Right hindlimb (tissue), 1 donor: ENCODE results near the gene SLC6A20.
"Not testable (repeated sequence)": the region's sequence is repeated elsewhere in the genome, so short reads cannot be mapped to it uniquely, and the experiment has no call there.

Experiments used
- DNase-seq: peaks from one replicate; pipeline ENCODE4 v3.0.0-alpha.2; 2018

Gene SLC6A20

GRCh38 chr3:45756055-45756454 is 40.3 kb downstream of the SLC6A20 start:
- no peak for DNase-seq

DNA sequence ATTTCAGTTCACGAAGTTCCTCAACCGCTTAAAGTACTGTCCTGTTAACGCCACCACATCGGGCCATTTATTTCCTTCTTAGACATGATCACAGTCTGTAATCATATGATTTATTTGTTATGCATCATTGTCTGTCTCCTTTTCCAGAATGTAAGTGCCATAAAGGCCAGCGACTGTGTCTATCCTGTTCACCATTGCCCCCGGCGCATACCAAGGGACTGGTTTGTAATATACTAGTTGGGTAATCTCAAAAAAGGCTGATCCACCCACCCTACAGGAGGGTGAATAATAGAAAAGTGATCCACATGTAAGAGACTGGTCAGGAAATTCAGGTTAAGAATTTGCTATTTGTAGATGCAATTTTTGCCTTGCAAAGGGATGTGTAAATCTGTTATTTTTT is 41.9 kb downstream of the SLC6A20 start:
- no peak for DNase-seq

DNA sequence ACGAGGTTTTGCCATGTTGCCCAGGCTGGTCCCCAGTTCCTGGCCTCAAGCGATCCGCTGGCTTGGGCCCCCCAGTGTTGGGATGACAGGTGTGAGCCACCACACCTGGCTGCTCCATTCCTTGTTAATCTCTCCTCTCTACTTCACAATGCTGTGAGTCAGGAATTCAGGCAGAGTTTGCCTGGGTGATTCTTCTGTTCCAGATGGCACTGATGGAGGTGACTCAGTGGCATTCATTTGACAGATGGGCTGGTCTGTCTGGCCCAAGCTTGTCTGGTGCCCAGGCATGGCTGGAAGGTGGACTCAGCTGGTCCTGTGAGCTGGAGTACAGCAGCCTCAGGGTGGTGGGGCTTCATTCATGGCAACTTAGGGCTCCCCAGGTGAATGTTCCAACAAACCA is 43.2 kb downstream of the SLC6A20 start:
- no peak for DNase-seq

- no peak for DNase-seq
Observed at GRCh38 chr3:45751537-45752242, 44.6 kb downstream of the SLC6A20 start.

DNA sequence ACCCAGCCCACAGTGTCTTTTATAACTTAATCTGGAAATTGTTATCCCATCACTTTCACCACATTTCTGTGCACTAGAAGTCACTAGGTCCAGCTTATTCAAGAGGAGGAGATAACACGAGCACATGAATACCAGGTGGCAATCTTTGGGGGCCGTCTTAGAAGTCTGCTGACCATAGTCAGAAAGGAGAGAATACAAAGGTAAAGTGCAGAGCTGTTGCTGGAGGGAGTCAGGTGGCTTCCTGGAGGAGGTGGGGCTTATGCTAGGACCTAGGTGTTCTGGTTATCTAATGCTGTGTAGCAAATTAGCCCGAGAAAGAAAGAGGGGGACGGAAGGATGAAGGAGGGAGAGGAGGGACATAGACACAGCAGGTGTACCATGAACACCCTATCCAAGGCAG is 46.5 kb downstream of the SLC6A20 start:
- DNase-seq = no peak

DNA sequence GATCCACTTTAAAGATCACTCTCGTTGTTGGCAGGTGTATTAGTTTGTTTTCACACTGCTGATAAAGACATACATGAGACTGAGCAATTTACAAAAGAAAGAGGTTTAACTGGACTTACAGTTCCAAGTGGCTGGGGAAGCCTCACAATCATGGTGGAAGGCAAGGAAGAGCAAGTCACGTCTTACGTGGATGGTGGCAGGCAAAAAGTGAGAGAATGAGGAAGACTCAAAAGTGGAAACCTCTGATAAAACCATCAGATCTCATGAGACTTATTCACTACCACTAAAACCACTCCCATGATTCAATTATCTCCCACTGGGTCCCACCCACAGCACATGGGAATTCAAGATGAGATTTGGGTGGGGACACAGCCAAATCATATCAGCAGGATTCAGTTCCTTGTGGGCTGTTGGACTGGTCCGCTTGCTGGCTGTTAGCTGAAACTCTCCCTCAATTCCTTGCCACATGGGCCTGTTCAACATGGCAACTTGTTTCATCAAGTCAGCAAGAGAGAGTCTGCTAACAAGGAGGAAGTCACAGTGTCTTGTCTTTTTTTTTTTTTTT is 47.2 kb downstream of the SLC6A20 start:
- not testable (repeated sequence) for DNase-seq

- no peak for DNase-seq
Observed at GRCh38 chr3:45748068-45748467, 48.3 kb downstream of the SLC6A20 start.

- no peak for DNase-seq
Observed at GRCh38 chr3:45746777-45747622, 49.3 kb downstream of the SLC6A20 start.

DNA sequence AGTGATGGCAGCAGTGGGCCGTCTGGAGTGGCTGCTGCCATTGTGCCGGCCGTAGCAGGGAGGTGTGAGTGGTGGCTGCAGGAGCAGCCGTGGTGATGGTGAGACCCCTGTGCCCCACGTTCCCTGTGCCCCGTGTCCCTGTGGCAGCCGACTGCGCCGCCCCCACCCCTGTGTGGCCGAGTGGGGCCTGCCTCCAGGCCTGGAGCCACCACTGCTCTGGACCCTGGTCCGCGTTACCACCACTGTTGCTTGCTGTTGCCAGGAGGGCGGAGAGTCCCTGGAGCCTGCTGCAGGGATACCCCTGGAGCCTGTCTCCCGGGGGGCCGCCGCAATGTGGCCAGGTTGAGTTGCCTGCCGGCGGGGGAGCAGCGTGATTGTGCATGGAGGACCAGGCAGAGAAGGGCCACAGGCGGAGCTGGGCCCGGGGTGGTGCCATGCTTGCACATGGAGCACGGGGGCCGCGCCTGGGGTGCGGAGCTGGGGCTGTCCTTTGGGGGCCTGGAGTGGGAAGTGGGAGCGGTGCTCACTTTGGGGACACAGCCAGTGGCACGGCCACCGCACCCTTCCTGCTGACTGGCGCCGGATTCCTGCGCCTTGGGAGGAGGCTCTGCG is 50.1 kb downstream of the SLC6A20 start:
- DNase-seq = no peak

DNA sequence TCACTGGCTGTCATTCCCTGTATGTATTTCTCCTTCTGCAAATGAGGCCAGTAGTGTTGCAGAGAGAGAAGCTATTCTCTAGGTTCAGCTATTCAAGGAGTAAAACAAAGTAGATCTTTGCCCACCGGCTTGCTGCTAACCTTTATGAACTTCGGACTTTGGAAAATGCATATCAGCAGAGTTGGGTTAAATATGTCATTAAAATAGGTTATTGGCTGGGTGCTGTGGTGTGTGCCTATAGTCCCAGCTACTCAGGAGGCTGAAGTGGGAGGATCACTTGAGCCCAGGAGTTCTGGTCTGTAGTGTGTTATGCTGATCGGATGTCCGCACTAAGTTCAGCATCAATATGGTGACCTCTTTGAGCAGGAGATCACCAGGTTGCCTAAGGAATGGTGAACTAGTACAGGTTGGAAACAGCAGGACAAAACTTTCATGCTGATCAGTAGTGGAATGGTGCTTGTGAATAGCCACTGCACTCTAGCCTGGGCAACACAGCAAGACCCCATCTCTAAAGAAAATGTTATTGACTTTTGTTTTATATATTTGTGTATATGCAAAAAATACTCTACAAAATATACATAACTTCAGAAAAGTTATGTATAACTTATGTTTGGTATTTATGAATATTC is 53.8 kb downstream of the SLC6A20 start:
- DNase-seq = no peak

- no peak for DNase-seq
Observed at GRCh38 chr3:45741742-45742460, 54.4 kb downstream of the SLC6A20 start.

DNA sequence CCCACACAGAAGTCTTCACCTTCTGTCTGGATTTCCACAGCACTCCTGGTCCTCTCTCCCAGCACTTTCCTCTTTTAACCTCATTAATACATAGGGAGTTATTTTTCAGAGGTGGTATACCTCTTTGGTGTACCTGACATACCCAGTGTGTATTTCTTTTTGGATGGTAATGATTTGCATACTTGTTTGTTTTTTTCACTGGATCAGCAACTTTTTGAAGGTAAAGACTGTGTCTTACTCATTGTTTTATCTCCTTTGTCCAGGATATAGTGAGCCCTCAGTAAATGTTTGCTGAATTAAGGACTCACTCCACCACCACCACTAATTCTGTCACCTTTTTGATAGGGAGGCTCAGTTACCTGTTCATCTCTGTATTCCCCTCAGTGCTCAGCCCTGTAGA is 55.1 kb downstream of the SLC6A20 start:
- DNase-seq = no peak

DNA sequence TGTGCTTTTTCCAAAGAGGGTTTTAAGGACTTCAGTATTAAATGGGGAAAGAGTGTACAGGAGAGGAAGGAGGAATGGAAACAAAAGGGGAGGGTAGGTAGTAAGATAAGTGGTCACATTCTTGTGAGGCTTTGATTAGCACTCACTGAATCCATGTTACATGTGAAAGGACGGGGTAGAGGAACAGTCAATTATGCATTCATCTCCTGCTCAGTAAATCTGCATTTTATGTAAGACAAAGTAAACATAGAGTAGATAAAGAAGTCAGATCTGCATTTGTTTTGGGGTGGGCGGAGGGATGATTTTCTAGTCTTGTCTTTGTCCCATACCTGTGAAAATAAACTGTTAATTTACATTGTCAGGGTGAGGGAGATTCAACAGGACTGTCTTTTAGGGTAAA is 56.3 kb downstream of the SLC6A20 start:
- no peak for DNase-seq

GRCh38 chr3:45737234-45737633 is 59.1 kb downstream of the SLC6A20 start:
- DNase-seq = no peak

- no peak for DNase-seq
Observed at GRCh38 chr3:45736707-45737106, 59.6 kb downstream of the SLC6A20 start.

GRCh38 chr3:45730409-45731154 is 65.8 kb downstream of the SLC6A20 start:
- DNase-seq = no peak

DNA sequence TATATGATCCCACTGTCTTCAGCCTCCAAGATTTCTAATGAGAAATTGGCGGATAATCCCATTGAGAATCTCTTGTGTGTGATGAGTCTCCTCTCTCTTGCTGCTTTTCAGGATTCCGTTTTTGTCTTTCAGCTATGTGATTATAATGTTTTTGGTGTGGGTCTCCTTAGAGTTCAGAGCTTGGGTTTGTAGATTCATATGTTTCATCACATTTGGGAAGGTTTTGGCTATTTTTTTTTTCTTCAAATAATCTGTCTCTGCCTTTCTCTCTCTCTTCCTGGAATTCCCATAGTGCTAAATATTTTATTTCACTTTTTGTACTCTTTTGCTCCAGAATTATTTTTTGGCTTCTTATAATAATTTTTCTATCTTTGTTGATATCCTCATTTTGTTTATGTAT is 66.7 kb downstream of the SLC6A20 start:
- no peak for DNase-seq

- DNase-seq = no peak
Observed at GRCh38 chr3:45724911-45725310, 71.4 kb downstream of the SLC6A20 start.

DNA sequence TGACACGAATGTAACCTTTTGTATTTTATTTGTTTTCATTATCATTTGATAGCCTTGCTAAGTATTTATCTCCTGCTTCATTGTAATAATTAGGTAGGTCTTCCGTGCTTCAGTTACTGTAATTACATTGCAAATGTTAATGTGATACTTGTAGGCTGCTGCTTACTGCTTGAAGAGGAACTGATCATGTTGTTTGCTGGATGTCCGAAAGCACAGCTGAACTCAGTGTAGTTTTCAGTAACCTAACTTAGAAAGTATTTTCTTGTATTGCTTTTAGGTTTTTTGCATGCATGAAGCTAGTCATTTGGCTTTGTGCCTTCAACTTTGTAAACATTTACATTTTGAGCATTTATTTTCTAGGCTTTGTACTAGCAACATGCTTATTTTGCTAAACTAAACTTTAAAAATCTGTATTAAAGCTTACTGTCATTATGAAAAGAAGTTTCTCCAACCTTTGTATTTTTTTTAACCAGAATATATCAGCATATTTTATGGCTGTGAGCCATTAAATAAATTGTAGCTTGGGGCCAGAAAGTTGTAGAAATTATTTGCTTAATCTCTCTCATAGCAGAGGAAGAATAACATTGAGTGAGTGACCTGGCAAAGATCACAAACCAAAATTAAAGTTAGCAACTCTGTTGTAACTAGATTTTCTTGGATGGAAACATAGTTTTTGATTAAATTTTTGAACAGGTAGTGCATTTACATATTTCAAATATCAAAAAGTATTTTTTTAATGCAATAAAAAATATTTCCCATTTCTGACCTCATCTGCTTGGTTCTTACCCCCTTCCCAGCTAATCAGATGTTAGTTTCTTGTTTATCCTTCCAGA is 76.5 kb downstream of the SLC6A20 start:
- DNase-seq = no peak

DNA sequence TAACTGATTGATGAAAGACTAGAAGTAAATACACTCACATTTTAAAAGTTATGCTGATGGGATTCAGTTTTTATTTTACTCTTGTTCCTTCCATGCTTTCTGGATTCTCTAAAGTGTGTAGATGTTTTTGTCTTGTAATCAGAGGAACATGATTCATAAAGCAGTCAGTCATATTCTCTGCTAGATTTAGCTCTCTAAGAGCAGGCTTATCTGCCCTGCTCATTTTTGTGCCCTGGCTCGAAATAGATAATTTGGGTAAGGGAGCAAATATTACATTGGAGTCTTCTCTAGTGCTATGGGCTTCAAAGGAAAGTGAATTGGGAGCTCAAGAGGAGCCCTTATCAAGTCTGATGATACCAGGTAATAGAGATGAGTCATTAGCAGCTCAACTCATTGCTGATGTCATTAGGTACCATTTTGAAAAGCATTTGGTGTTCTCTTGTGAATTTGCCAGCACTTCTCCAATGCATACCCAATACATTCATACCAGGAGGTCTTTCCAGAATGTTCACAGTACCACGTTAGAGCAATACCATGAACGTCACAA is 79.5 kb downstream of the SLC6A20 start:
- no peak for DNase-seq
